ENCODE data around the gene S100A5.

Gene S100A5

DNA sequence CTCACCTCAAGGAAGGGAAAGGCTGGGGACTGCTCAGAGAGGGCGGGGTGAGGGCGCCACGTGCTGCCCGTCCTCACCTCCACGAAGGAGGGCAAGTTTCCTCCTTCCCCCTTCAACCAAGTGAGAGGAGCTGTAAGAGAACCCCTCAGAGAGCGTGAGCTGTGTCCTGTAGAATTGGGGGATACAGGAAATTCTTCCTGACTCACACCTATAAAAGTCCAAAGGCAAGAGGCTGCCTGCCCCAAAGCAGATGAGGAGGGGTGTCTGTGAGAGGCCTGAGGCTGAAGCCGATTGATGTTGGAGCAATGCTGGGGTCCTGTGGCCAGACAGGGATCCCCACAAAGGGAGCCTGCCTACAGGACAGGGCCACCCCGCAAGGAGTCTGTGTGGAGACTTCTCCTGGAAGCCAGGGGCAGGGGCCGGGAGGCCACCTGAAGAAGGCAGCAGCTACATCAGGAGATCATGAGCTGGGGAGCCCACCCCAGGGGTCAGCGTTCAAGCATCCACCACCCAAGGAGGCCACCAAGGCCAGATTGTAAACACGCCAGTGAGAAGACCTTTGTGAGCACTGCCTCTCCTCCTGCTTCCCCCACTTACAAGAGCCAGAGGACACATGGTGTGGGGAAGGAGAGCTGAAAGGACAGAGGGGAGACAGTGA, 32.7 kb downstream of the S100A5 start:
- CTCF ChIA-PET: interaction anchor here (0.8 to 7.1 kb wide), 5 partner anchors 13 to 156 kb away, joined by 3 to 148 read pairs (median 4); no protein-coding TSS in a partner anchor
- H3K9me3 ChIP-seq (ENCODE audit: control insufficient read depth, insufficient read depth, low read depth, low read length): no peaks in the 10 kb centered on the region
- TF ChIP-seq ZNF558 (tag by site-specific recombination; IDR thresholded peaks at IDR 0.05) (no peak), ZSCAN16 (tag by site-specific recombination; IDR thresholded peaks at IDR 0.05) (no peak), GLIS2 (tag by site-specific recombination; IDR thresholded peaks at IDR 0.05) (no peak), ZNF548 (tag by site-specific recombination; IDR thresholded peaks at IDR 0.05) (no peak), ZBTB1 (tag by site-specific recombination; IDR thresholded peaks at IDR 0.05) (no peak), ZNF133 (tag by site-specific recombination; IDR thresholded peaks at IDR 0.05) (no peak), ZNF37A (tag by site-specific recombination; IDR thresholded peaks at IDR 0.05) (no peak), ZFP37 (tag by site-specific recombination; IDR thresholded peaks at IDR 0.05) (no peak), GLI2 (tag by site-specific recombination; IDR thresholded peaks at IDR 0.05; ENCODE audit: borderline replicate concordance, low read depth) (no peak), ZNF837 (tag by site-specific recombination; IDR thresholded peaks at IDR 0.05) (no peak), ZNF416 (tag by site-specific recombination; IDR thresholded peaks at IDR 0.05) (no peak), GFI1B (tag by site-specific recombination; IDR thresholded peaks at IDR 0.05) (no peak), ZNF501 (tag by site-specific recombination; IDR thresholded peaks at IDR 0.05) (no peak), OSR2 (tag by site-specific recombination; IDR thresholded peaks at IDR 0.05) (no peak), ZNF214 (tag by site-specific recombination; IDR thresholded peaks at IDR 0.05; ENCODE audit: borderline replicate concordance) (no peak)
- TF ChIP-seq, protein P1, sequence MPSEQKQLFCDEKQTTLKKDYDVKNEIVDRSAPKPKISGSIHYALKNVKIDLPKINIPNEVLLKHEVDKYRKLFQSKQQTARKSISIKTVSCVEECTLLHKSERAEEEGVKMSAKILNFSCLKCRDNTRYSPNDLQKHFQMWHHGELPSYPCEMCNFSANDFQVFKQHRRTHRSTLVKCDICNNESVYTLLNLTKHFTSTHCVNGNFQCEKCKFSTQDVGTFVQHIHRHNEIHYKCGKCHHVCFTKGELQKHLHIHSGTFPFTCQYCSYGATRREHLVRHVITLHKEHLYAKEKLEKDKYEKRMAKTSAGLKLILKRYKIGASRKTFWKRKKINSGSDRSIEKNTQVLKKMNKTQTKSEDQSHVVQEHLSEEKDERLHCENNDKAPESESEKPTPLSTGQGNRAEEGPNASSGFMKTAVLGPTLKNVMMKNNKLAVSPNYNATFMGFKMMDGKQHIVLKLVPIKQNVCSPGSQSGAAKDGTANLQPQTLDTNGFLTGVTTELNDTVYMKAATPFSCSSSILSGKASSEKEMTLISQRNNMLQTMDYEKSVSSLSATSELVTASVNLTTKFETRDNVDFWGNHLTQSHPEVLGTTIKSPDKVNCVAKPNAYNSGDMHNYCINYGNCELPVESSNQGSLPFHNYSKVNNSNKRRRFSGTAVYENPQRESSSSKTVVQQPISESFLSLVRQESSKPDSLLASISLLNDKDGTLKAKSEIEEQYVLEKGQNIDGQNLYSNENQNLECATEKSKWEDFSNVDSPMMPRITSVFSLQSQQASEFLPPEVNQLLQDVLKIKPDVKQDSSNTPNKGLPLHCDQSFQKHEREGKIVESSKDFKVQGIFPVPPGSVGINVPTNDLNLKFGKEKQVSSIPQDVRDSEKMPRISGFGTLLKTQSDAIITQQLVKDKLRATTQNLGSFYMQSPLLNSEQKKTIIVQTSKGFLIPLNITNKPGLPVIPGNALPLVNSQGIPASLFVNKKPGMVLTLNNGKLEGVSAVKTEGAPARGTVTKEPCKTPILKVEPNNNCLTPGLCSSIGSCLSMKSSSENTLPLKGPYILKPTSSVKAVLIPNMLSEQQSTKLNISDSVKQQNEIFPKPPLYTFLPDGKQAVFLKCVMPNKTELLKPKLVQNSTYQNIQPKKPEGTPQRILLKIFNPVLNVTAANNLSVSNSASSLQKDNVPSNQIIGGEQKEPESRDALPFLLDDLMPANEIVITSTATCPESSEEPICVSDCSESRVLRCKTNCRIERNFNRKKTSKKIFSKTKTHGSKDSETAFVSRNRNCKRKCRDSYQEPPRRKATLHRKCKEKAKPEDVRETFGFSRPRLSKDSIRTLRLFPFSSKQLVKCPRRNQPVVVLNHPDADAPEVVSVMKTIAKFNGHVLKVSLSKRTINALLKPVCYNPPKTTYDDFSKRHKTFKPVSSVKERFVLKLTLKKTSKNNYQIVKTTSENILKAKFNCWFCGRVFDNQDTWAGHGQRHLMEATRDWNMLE (tag by site-specific recombination; conservative IDR thresholded peaks at IDR 0.05; ENCODE audit: low read depth): no peak
- TF ChIP-seq, protein P2, sequence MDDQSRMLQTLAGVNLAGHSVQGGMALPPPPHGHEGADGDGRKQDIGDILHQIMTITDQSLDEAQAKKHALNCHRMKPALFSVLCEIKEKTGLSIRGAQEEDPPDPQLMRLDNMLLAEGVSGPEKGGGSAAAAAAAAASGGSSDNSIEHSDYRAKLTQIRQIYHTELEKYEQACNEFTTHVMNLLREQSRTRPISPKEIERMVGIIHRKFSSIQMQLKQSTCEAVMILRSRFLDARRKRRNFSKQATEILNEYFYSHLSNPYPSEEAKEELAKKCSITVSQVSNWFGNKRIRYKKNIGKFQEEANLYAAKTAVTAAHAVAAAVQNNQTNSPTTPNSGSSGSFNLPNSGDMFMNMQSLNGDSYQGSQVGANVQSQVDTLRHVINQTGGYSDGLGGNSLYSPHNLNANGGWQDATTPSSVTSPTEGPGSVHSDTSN (CRISPR knock-in tag; IDR thresholded peaks at IDR 0.05): no peak
- TF ChIP-seq, protein P3, sequence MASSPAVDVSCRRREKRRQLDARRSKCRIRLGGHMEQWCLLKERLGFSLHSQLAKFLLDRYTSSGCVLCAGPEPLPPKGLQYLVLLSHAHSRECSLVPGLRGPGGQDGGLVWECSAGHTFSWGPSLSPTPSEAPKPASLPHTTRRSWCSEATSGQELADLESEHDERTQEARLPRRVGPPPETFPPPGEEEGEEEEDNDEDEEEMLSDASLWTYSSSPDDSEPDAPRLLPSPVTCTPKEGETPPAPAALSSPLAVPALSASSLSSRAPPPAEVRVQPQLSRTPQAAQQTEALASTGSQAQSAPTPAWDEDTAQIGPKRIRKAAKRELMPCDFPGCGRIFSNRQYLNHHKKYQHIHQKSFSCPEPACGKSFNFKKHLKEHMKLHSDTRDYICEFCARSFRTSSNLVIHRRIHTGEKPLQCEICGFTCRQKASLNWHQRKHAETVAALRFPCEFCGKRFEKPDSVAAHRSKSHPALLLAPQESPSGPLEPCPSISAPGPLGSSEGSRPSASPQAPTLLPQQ (tag by site-specific recombination; IDR thresholded peaks at IDR 0.05): no peak
- TF ChIP-seq, protein P4, sequence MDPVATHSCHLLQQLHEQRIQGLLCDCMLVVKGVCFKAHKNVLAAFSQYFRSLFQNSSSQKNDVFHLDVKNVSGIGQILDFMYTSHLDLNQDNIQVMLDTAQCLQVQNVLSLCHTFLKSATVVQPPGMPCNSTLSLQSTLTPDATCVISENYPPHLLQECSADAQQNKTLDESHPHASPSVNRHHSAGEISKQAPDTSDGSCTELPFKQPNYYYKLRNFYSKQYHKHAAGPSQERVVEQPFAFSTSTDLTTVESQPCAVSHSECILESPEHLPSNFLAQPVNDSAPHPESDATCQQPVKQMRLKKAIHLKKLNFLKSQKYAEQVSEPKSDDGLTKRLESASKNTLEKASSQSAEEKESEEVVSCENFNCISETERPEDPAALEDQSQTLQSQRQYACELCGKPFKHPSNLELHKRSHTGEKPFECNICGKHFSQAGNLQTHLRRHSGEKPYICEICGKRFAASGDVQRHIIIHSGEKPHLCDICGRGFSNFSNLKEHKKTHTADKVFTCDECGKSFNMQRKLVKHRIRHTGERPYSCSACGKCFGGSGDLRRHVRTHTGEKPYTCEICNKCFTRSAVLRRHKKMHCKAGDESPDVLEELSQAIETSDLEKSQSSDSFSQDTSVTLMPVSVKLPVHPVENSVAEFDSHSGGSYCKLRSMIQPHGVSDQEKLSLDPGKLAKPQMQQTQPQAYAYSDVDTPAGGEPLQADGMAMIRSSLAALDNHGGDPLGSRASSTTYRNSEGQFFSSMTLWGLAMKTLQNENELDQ (tag by site-specific recombination; IDR thresholded peaks at IDR 0.05; ENCODE audit: low read depth): no peak
- H3K4me1 ChIP-seq (ENCODE audit: control insufficient read depth, insufficient read depth, low read length): no peaks in the 10 kb centered on the region
- POLR2A ChIA-PET: interaction anchor here (0.6 kb wide), 1 partner anchor 220 kb away, joined by 5 read pairs; the partner anchor contains the start of gene INTS3
- H3K4me3 ChIP-seq (ENCODE audit: low read depth, low read length): no peak overlapping the region
- no peak overlapping the region for H3K27ac ChIP-seq (ENCODE audit: extremely low read depth, low read depth, low read length)
- H3K36me3 ChIP-seq (ENCODE audit: control insufficient read depth in 2 of 2, insufficient read depth in 1 of 2, low read length in 2 of 2): no peaks in the 10 kb centered on the region
